K562 (cell line): ENCODE results near the gene ABLIM2.

Source experiments
- AFF4 ChIP-seq: sonication (generic); formaldehyde crosslinking; IDR thresholded peaks from 2 replicates; pipeline ENCODE4 v1.8.0; 2023; ENCODE audit warnings: mild to moderate bottlenecking, missing genetic modification reagents
- BRD4 ChIP-seq: fragments of 200-600 bp; sonication (generic); IDR thresholded peaks from 2 replicates; pipeline ENCODE4 v1.6.1; 2017; ENCODE audit warnings: inconsistent platforms
- CHD2 ChIP-seq: IDR thresholded peaks from 2 replicates; pipeline ENCODE4 v1.6.1; 2011; ENCODE audit warnings: low read depth, low read length
- CTCF ChIP-seq, 3 experiments: IDR thresholded peaks in 2 of 3; conservative IDR thresholded peaks in 1 of 3; 2 replicates each; pipeline ENCODE4 v1.5.1; 2011 to 2012; ENCODE audit warnings: low read length in 3 of 3, mild to moderate bottlenecking in 3 of 3, control low read depth in 2 of 3, improper control_type of control experiment in 1 of 3, inconsistent platforms in 1 of 3, low read depth in 1 of 3, mixed read lengths in 1 of 3, moderate library complexity in 1 of 3; ENCODE audit not compliant: insufficient read depth in 2 of 3
- E2F6 ChIP-seq, 2 experiments: IDR thresholded peaks; 2 replicates each; pipeline ENCODE4 v1.6.1; 2011; ENCODE audit warnings: borderline replicate concordance in 1 of 2, control low read depth in 1 of 2, low read depth in 1 of 2, low read length in 1 of 2, mild to moderate bottlenecking in 1 of 2, mixed read lengths in 1 of 2, moderate library complexity in 1 of 2; ENCODE audit not compliant: insufficient read depth in 1 of 2, insufficient read length in 1 of 2, poor library complexity in 1 of 2, severe bottlenecking in 1 of 2; ENCODE audit errors: extremely low read depth in 1 of 2
- MTF1 ChIP-seq: fragments of 250-450 bp; sonication (Bioruptor Pico); IDR thresholded peaks from 2 replicates; pipeline ENCODE4 v1.9.0; 2021; ENCODE audit warnings: moderate library complexity, mild to moderate bottlenecking, inconsistent platforms, borderline replicate concordance
- NFE2L1 ChIP-seq: fragments of 450-650 bp; IDR thresholded peaks from 2 replicates; pipeline ENCODE4 v1.6.1; 2016; ENCODE audit warnings: missing genetic modification characterization, low read depth, mild to moderate bottlenecking, missing compliant biosample characterization, moderate library complexity, borderline replicate concordance
- POLR2AphosphoS5 ChIP-seq: IDR thresholded peaks from 2 replicates; pipeline ENCODE4 v1.6.1; 2011; ENCODE audit warnings: mild to moderate bottlenecking, low read depth, low read length, moderate library complexity; ENCODE audit not compliant: control insufficient read depth, insufficient read depth
- RREB1 ChIP-seq: fragments of 250-450 bp; sonication (Bioruptor Pico); IDR thresholded peaks from 2 replicates; pipeline ENCODE4 v1.4.0; 2020
- TCFL5 ChIP-seq: fragments of 250-450 bp; sonication (Bioruptor Pico); conservative IDR thresholded peaks from 2 replicates; pipeline ENCODE4 v1.6.1; 2021; ENCODE audit warnings: mild to moderate bottlenecking, moderate library complexity, matching md5 sums
- TRIM24 ChIP-seq, 2 experiments: fragments of 450-650 bp; IDR thresholded peaks; 2 replicates each; pipeline ENCODE4 v1.6.1; 2016
- ZNF785 ChIP-seq: fragments of 250-450 bp; sonication (Bioruptor Pico); IDR thresholded peaks from 2 replicates; pipeline ENCODE4 v1.4.0; 2020; ENCODE audit warnings: mild to moderate bottlenecking

GRCh38 chr4:8182858-8183725, 24.5 kb upstream of the ABLIM2 start:
- TF ChIP-seq MTF1 (CRISPR knock-in tag) (no peak), CHD2 (no peak), RREB1 (CRISPR knock-in tag) (no peak), BRD4 (no peak), ZNF785 (CRISPR knock-in tag) (no peak), CTCF (IDR thresholded peaks at IDR 0.05 in 2 of 3, conservative IDR thresholded peaks at IDR 0.05 in 1 of 3; ENCODE audit: insufficient read depth in 2 of 3, low read depth in 1 of 3, low read length in 3 of 3) (no peak; a peak in 1 of 6 replicates), POLR2AphosphoS5 (no peak), AFF4 (CRISPR knock-in tag) (no peak), NFE2L1 (no peak), TRIM24 (IDR thresholded peaks at IDR 0.05) (no peak), E2F6 (IDR thresholded peaks at IDR 0.05; ENCODE audit: borderline replicate concordance in 1 of 2, extremely low read depth in 1 of 2, insufficient read depth in 1 of 2, insufficient read length in 1 of 2, low read depth in 1 of 2, low read length in 1 of 2, poor library complexity in 1 of 2, severe bottlenecking in 1 of 2) (no peak), TCFL5 (CRISPR knock-in tag) (no peak)
